IMR-90 (cell line): ENCODE data around the gene CXCL17.

ENCODE experiments used
- BHLHE40 ChIP-seq: fragments of 150-350 bp; IDR thresholded peaks from 2 replicates; pipeline ENCODE4 v1.6.1; 2016; ENCODE audit warnings: mild to moderate bottlenecking, low read depth, low read length
- CEBPB ChIP-seq: IDR thresholded peaks from 2 replicates; pipeline ENCODE4 v1.6.1; 2012; ENCODE audit warnings: low read depth, low read length, improper control_type of control experiment
- CTCF ChIP-seq: conservative IDR thresholded peaks from 2 replicates; pipeline ENCODE4 v1.5.1; 2012; ENCODE audit warnings: mild to moderate bottlenecking, low read depth, low read length, improper control_type of control experiment
- FOS ChIP-seq: fragments of 150-350 bp; IDR thresholded peaks from 2 replicates; pipeline ENCODE4 v1.6.1; 2016; ENCODE audit warnings: low read depth, low read length
- MAFK ChIP-seq: IDR thresholded peaks from 2 replicates; pipeline ENCODE4 v1.6.1; 2012; ENCODE audit warnings: low read depth, low read length, improper control_type of control experiment
- MAZ ChIP-seq: IDR thresholded peaks from 2 replicates; pipeline ENCODE4 v1.6.1; 2012; ENCODE audit warnings: low read depth, mild to moderate bottlenecking, low read length, improper control_type of control experiment, moderate library complexity, borderline replicate concordance
- POLR2A ChIP-seq: IDR thresholded peaks from 2 replicates; pipeline ENCODE4 v1.6.1; 2012; ENCODE audit warnings: mild to moderate bottlenecking, low read depth, low read length
- RAD21 ChIP-seq: IDR thresholded peaks from 2 replicates; pipeline ENCODE4 v1.6.1; 2012; ENCODE audit warnings: low read length, improper control_type of control experiment
- RCOR1 ChIP-seq: IDR thresholded peaks from 2 replicates; pipeline ENCODE4 v1.6.1; 2012; ENCODE audit warnings: mild to moderate bottlenecking, low read length, improper control_type of control experiment; ENCODE audit not compliant: insufficient replicate concordance
- RFX5 ChIP-seq: IDR thresholded peaks from 2 replicates; pipeline ENCODE4 v1.8.0; 2012; ENCODE audit warnings: low read depth, mild to moderate bottlenecking, low read length, moderate library complexity
- USF2 ChIP-seq: fragments of 150-350 bp; IDR thresholded peaks from 2 replicates; pipeline ENCODE4 v1.6.1; 2017; ENCODE audit warnings: mild to moderate bottlenecking, antibody characterized with exemption, low read length, low read depth

- TF ChIP-seq MAZ (no peak), RCOR1 (no peak), CTCF (no peak), MAFK (no peak), CEBPB (no peak), POLR2A (no peak), RAD21 (no peak), RFX5 (no peak), FOS (no peak), BHLHE40 (no peak), USF2 (no peak)
Observed at GRCh38 chr19:42478765-42479311, 36.1 kb upstream of the CXCL17 start.
